IMR-90 (cell line): ENCODE data around the gene SCAMP4. TPM values are rescaled to one million over a fixed set of nuclear protein-coding genes. Genes with fewer than 3 reads are reported as not detected.

Experiments
- ATAC-seq: fragments of 200-7000 bp; cut with Tn5 transposase; 2 replicates; pipeline ENCODE4 v1.9.1; 2020; ENCODE audit warnings: low read depth, mild to moderate bottlenecking, moderate library complexity
- BruUV-seq: library from RNA; stranded (reverse); fragments of 400-500 nt; replicated peaks from 2 replicates; lab custom pipeline; 2021; lab: Mats Ljungman, UMichigan
- CTCF ChIA-PET: fragments of 300-600 bp; formaldehyde crosslinking; extraction: SDS; loops from one replicate; lab custom pipeline; 2021; ENCODE audit warnings: antibody characterized with exemption; lab: Yijun Ruan, JAX
- POLR2A ChIA-PET: fragments of 300-600 bp; sonication (Branson Sonifier 250); formaldehyde crosslinking; loops from one replicate; lab custom pipeline; 2022; ENCODE audit warnings: antibody characterized with exemption; ENCODE audit not compliant: unreplicated experiment; lab: Charles Lee
- DNase-seq: peaks from one replicate; pipeline ENCODE4 v3.0.0; 2013
- H2AFZ ChIP-seq: replicated peaks from 2 replicates; pipeline ENCODE3; 2013; ENCODE audit warnings: low read length, mild to moderate bottlenecking; ENCODE audit not compliant: poor library complexity
- H2AK5ac ChIP-seq: 2 replicates; pipeline ENCODE4 v1.6.1; 2013; ENCODE audit warnings: low read depth, low read length, inconsistent platforms
- H2AK9ac ChIP-seq: replicated peaks from 2 replicates; pipeline ENCODE3; 2013; ENCODE audit warnings: mild to moderate bottlenecking, low read depth, low read length, moderate library complexity; ENCODE audit not compliant: poor library complexity
- H2BK120ac ChIP-seq: 2 replicates; pipeline ENCODE4 v1.6.1; 2013; ENCODE audit warnings: low read depth, low read length, inconsistent platforms
- H2BK15ac ChIP-seq: 3 replicates; pipeline ENCODE4 v1.6.1; 2013; ENCODE audit warnings: low read depth, low read length, inconsistent platforms
- H2BK20ac ChIP-seq: 2 replicates; pipeline ENCODE4 v1.6.1; 2013; ENCODE audit warnings: low read depth, mild to moderate bottlenecking, inconsistent platforms, low read length, moderate library complexity
- H2BK5ac ChIP-seq: 2 replicates; pipeline ENCODE4 v1.6.1; 2013; ENCODE audit warnings: mild to moderate bottlenecking, low read depth, low read length, inconsistent platforms; ENCODE audit not compliant: poor library complexity, severe bottlenecking
- H3K14ac ChIP-seq: replicated peaks from 2 replicates; pipeline ENCODE4 v1.6.1; 2013; ENCODE audit warnings: low read depth, low read length, inconsistent platforms
- H3K18ac ChIP-seq: 2 replicates; pipeline ENCODE4 v1.6.1; 2013; ENCODE audit warnings: low read depth, low read length, control low read depth
- H3K23ac ChIP-seq: 2 replicates; pipeline ENCODE4 v1.6.1; 2013; ENCODE audit warnings: low read depth, low read length, inconsistent platforms
- H3K27ac ChIP-seq: 2 replicates; pipeline ENCODE4 v1.5.1; 2013; ENCODE audit warnings: mild to moderate bottlenecking, control low read depth, low read length; ENCODE audit not compliant: insufficient read depth
- H3K27me3 ChIP-seq: 2 replicates; pipeline ENCODE4 v1.6.1; 2013; ENCODE audit warnings: low read length; ENCODE audit not compliant: control insufficient read depth, insufficient read depth
- H3K36me3 ChIP-seq: 2 replicates; pipeline ENCODE4 v1.6.1; 2013; ENCODE audit warnings: low read length, mixed read lengths; ENCODE audit not compliant: control insufficient read depth, insufficient read depth
- H3K4ac ChIP-seq: 2 replicates; pipeline ENCODE4 v1.6.1; 2013; ENCODE audit warnings: low read depth, low read length, inconsistent platforms
- H3K4me1 ChIP-seq: 2 replicates; pipeline ENCODE4 v1.6.1; 2013; ENCODE audit warnings: low read length, mixed read lengths; ENCODE audit not compliant: control insufficient read depth, insufficient read depth
- H3K4me2 ChIP-seq: 2 replicates; pipeline ENCODE4 v1.6.1; 2013; ENCODE audit warnings: low read depth, mild to moderate bottlenecking, control low read depth, low read length, moderate library complexity
- H3K4me3 ChIP-seq: 2 replicates; pipeline ENCODE4 v1.5.1; 2013; ENCODE audit warnings: low read depth, mild to moderate bottlenecking, control low read depth, low read length, moderate library complexity; ENCODE audit not compliant: insufficient read depth
- H3K56ac ChIP-seq: 2 replicates; pipeline ENCODE4 v1.6.1; 2013; ENCODE audit warnings: low read length, inconsistent platforms; ENCODE audit not compliant: insufficient read depth; ENCODE audit errors: extremely low read depth
- H3K79me1 ChIP-seq, 2 experiments: 2 replicates each; pipeline ENCODE4 v1.6.1; 2013; ENCODE audit warnings: low read length in 2 of 2, inconsistent platforms in 1 of 2, low read depth in 1 of 2
- H3K9ac ChIP-seq: 2 replicates; pipeline ENCODE4 v1.6.1; 2013; ENCODE audit warnings: low read depth, low read length, control low read depth
- H3K9me1 ChIP-seq: 2 replicates; pipeline ENCODE4 v1.6.1; 2013; ENCODE audit warnings: low read length, inconsistent platforms; ENCODE audit not compliant: insufficient read depth
- H3K9me3 ChIP-seq: 2 replicates; pipeline ENCODE4 v1.6.1; 2013; ENCODE audit warnings: low read length; ENCODE audit not compliant: control insufficient read depth, insufficient read depth
- H4K20me1 ChIP-seq: 2 replicates; pipeline ENCODE4 v1.6.1; 2013; ENCODE audit warnings: low read length, inconsistent platforms; ENCODE audit not compliant: insufficient read depth
- H4K5ac ChIP-seq: 2 replicates; pipeline ENCODE4 v1.6.1; 2013; ENCODE audit warnings: mild to moderate bottlenecking, low read depth, low read length, control low read depth
- H4K8ac ChIP-seq, 2 experiments: 2 replicates each; pipeline ENCODE4 v1.6.1; 2013; ENCODE audit warnings: low read depth in 2 of 2, low read length in 2 of 2, control low read depth in 1 of 2, inconsistent platforms in 1 of 2
- H4K91ac ChIP-seq: 2 replicates; pipeline ENCODE4 v1.6.1; 2013; ENCODE audit warnings: low read depth, low read length, inconsistent platforms; ENCODE audit not compliant: insufficient read depth
- BHLHE40 ChIP-seq: fragments of 150-350 bp; IDR thresholded peaks from 2 replicates; pipeline ENCODE4 v1.6.1; 2016; ENCODE audit warnings: mild to moderate bottlenecking, low read depth, low read length
- CEBPB ChIP-seq: IDR thresholded peaks from 2 replicates; pipeline ENCODE4 v1.6.1; 2012; ENCODE audit warnings: low read depth, low read length, improper control_type of control experiment
- CHD1 ChIP-seq: IDR thresholded peaks from 2 replicates; pipeline ENCODE4 v1.6.1; 2012; ENCODE audit warnings: low read depth, low read length, improper control_type of control experiment
- FOS ChIP-seq: fragments of 150-350 bp; IDR thresholded peaks from 2 replicates; pipeline ENCODE4 v1.6.1; 2016; ENCODE audit warnings: low read depth, low read length
- MAFK ChIP-seq: IDR thresholded peaks from 2 replicates; pipeline ENCODE4 v1.6.1; 2012; ENCODE audit warnings: low read depth, low read length, improper control_type of control experiment
- MAZ ChIP-seq: IDR thresholded peaks from 2 replicates; pipeline ENCODE4 v1.6.1; 2012; ENCODE audit warnings: low read depth, mild to moderate bottlenecking, low read length, improper control_type of control experiment, moderate library complexity, borderline replicate concordance
- MXI1 ChIP-seq: IDR thresholded peaks from 2 replicates; pipeline ENCODE4 v1.6.1; 2012; ENCODE audit warnings: low read depth, mild to moderate bottlenecking, low read length, moderate library complexity, borderline replicate concordance
- NFE2L2 ChIP-seq: fragments of 150-350 bp; IDR thresholded peaks from 2 replicates; pipeline ENCODE4 v1.6.1; 2016; ENCODE audit warnings: low read depth, mild to moderate bottlenecking, low read length
- POLR2A ChIP-seq: IDR thresholded peaks from 2 replicates; pipeline ENCODE4 v1.6.1; 2012; ENCODE audit warnings: mild to moderate bottlenecking, low read depth, low read length
- RAD21 ChIP-seq: IDR thresholded peaks from 2 replicates; pipeline ENCODE4 v1.6.1; 2012; ENCODE audit warnings: low read length, improper control_type of control experiment
- RCOR1 ChIP-seq: IDR thresholded peaks from 2 replicates; pipeline ENCODE4 v1.6.1; 2012; ENCODE audit warnings: mild to moderate bottlenecking, low read length, improper control_type of control experiment; ENCODE audit not compliant: insufficient replicate concordance
- RFX5 ChIP-seq: IDR thresholded peaks from 2 replicates; pipeline ENCODE4 v1.8.0; 2012; ENCODE audit warnings: low read depth, mild to moderate bottlenecking, low read length, moderate library complexity
- SMC3 ChIP-seq: fragments of 150-350 bp; IDR thresholded peaks from 2 replicates; pipeline ENCODE4 v1.6.1; 2016; ENCODE audit warnings: low read depth, mild to moderate bottlenecking, antibody characterized with exemption, low read length, moderate library complexity
- WGBS, 2 experiments: methylation state at CpG; one replicate each; pipeline versions ENCODE4 v1.1.5 to v1.1.7; 2013; ENCODE audit warnings: missing lambda C conversion rate in 2 of 2; ENCODE audit not compliant: insufficient read length in 1 of 2; ENCODE audit errors: extremely low coverage in 2 of 2; 5-methylcytosine and 5-hydroxymethylcytosine counted together
- dilution Hi-C: fragments of 300-500 bp; cut with HindIII; formaldehyde crosslinking; loops from one replicate; pipeline ENCODE4 v1.14.3; 2018; ENCODE audit warnings: low sequenced_read_pairs; ENCODE audit not compliant: unreplicated experiment
- in situ Hi-C: fragments of 300-500 bp; cut with MboI; formaldehyde crosslinking; loops from 3 replicates; pipeline ENCODE4 v1.14.3; 2019; ENCODE audit warnings: low sequenced_read_pairs, inconsistent platforms, mixed read lengths
- intact Hi-C: fragments of 100-400 bp; cut with micrococcal nuclease; formaldehyde crosslinking; loops from 2 replicates; pipeline ENCODE4 v1.10.0; 2022
- polyA plus RNA-seq, 3 experiments: library from polyadenylated mRNA; depleted of rRNA; stranded (reverse); fragments of >200 nt; gene quantifications; 2 replicates each; pipeline ENCODE4 v1.2.3, GENCODE V29; 2012; ENCODE audit warnings: low replicate concordance in 1 of 3
- total RNA-seq: library from RNA; depleted of rRNA; stranded (reverse); fragments of >200 nt; gene quantifications from 2 replicates; pipeline ENCODE4 v1.2.3, GENCODE V29; 2012
- TF ChIP-seq, protein P1 (sequence below): conservative IDR thresholded peaks from 2 replicates; pipeline ENCODE4 v1.5.1; 2012; ENCODE audit warnings: mild to moderate bottlenecking, low read depth, low read length, improper control_type of control experiment
- TF ChIP-seq, protein P2 (sequence below): fragments of 150-350 bp; IDR thresholded peaks from 2 replicates; pipeline ENCODE4 v1.6.1; 2016; ENCODE audit warnings: low read depth, mild to moderate bottlenecking, low read length, moderate library complexity, borderline replicate concordance
- TF ChIP-seq, protein P3 (sequence below): fragments of 150-350 bp; IDR thresholded peaks from 2 replicates; pipeline ENCODE4 v1.6.1; 2017; ENCODE audit warnings: mild to moderate bottlenecking, antibody characterized with exemption, low read length, low read depth

The SCAMP4 gene
- total and polyA plus RNA-seq, 2 of the 4 experiments (the other 2 are of a cell fraction), result 16.1 to 28.1 TPM

- Histone ChIP-seq H3K9me3 (no peaks in the 10 kb centered on the region), H2BK120ac (no peak overlapping the region), H2AK5ac (no peak overlapping the region), H3K27ac (no peak overlapping the region), H3K18ac (no peak overlapping the region), H3K9me1 (no peaks in the 10 kb centered on the region), H3K4me2 (no peak overlapping the region), H3K4ac (no peak overlapping the region), H4K20me1 (peaks cover 9% of the 10 kb centered on the region; the same call in 1 of the 2 replicates), H3K56ac (no peak overlapping the region), H2AK9ac (no peak overlapping the region), H4K91ac (no peak overlapping the region), H3K27me3 (no peaks in the 10 kb centered on the region), H4K8ac (no peak overlapping the region), H3K4me1 (no peaks in the 10 kb centered on the region), H3K79me1 (0 out of 4 replicates have a peak, but pooled peaks cover 0 to under 1% of the 10 kb centered on the region in 2 experiments), H3K14ac (no peak overlapping the region), H2BK15ac (no peak overlapping the region), H2BK20ac (no peak overlapping the region), H3K9ac (no peak overlapping the region), H3K36me3 (peaks cover 65% of the 10 kb centered on the region), H2BK5ac (no peak overlapping the region), H3K23ac (no peak overlapping the region), H4K5ac (no peak overlapping the region), H2AFZ (no peak overlapping the region), H3K4me3 (no peak overlapping the region)
- intact Hi-C loops, result no loop called here
- WGBS, 2 experiments, result 96% methylated on average over 5 of the region's 15 CpGs; no CpG with 5 or more reads in 1 of the 2 experiments
- TF ChIP-seq, protein P1, sequence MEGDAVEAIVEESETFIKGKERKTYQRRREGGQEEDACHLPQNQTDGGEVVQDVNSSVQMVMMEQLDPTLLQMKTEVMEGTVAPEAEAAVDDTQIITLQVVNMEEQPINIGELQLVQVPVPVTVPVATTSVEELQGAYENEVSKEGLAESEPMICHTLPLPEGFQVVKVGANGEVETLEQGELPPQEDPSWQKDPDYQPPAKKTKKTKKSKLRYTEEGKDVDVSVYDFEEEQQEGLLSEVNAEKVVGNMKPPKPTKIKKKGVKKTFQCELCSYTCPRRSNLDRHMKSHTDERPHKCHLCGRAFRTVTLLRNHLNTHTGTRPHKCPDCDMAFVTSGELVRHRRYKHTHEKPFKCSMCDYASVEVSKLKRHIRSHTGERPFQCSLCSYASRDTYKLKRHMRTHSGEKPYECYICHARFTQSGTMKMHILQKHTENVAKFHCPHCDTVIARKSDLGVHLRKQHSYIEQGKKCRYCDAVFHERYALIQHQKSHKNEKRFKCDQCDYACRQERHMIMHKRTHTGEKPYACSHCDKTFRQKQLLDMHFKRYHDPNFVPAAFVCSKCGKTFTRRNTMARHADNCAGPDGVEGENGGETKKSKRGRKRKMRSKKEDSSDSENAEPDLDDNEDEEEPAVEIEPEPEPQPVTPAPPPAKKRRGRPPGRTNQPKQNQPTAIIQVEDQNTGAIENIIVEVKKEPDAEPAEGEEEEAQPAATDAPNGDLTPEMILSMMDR, result no peak
- no peak for TF ChIP-seq BHLHE40
- TF ChIP-seq POLR2A, result no peak
- no peak for TF ChIP-seq MAFK
- no peak for TF ChIP-seq RAD21
- TF ChIP-seq SMC3, result no peak
- no peak for TF ChIP-seq NFE2L2
- TF ChIP-seq RFX5, result no peak
- TF ChIP-seq FOS, result no peak
- TF ChIP-seq, protein P2, sequence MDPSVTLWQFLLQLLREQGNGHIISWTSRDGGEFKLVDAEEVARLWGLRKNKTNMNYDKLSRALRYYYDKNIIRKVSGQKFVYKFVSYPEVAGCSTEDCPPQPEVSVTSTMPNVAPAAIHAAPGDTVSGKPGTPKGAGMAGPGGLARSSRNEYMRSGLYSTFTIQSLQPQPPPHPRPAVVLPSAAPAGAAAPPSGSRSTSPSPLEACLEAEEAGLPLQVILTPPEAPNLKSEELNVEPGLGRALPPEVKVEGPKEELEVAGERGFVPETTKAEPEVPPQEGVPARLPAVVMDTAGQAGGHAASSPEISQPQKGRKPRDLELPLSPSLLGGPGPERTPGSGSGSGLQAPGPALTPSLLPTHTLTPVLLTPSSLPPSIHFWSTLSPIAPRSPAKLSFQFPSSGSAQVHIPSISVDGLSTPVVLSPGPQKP, result no peak
- no peak for TF ChIP-seq MXI1
- no peak for TF ChIP-seq MAZ
- no peak for TF ChIP-seq CHD1
- no peak for TF ChIP-seq RCOR1
- no peak for TF ChIP-seq CEBPB
- TF ChIP-seq, protein P3, sequence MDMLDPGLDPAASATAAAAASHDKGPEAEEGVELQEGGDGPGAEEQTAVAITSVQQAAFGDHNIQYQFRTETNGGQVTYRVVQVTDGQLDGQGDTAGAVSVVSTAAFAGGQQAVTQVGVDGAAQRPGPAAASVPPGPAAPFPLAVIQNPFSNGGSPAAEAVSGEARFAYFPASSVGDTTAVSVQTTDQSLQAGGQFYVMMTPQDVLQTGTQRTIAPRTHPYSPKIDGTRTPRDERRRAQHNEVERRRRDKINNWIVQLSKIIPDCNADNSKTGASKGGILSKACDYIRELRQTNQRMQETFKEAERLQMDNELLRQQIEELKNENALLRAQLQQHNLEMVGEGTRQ, result no peak
- ChIA-PET POLR2A (no interaction called here), CTCF (no interaction called here)
- in situ Hi-C loops, result no loop called here
- no peak for ATAC-seq
- dilution Hi-C loops, result no loop called here
- no peak for DNase-seq
- BruUV-seq, result no TSS peak
Observed at GRCh38 chr19:1921825-1922224, 16.6 kb downstream of the SCAMP4 start.
